Measurements from ENCODE around the gene F2R. TPM values are rescaled to one million over a fixed set of nuclear protein-coding genes. Genes with fewer than 3 reads are reported as not detected.
"Not testable (repeated sequence)": the region's sequence is repeated elsewhere in the genome, so short reads cannot be mapped to it uniquely, and the experiment has no call there.

Gene F2R
- total and polyA plus RNA-seq, 7 donors, result 1.1 to 3.5 (median 2.0) TPM

- H3K36me3 ChIP-seq (ENCODE audit: insufficient read depth in 1 of 2, low read depth in 1 of 2), result no peaks in the 10 kb centered on the region
- ATAC-seq (no peak), DNase-seq (no peak)
- WGBS, 3 donors, result 88 to 91% (median 90%) methylated on average over 13 of the region's 13 CpGs
- TF ChIP-seq CTCF (IDR thresholded peaks at IDR 0.05), result no peak
- H3K27me3 ChIP-seq (ENCODE audit: insufficient read depth in 3 of 3, low read length in 2 of 3), result peaks cover 0 to 1% (median 0%) of the 10 kb centered on the region in 3 donors
- peaks cover 14% of the 10 kb centered on the region for H3K9me3 ChIP-seq
- no peak overlapping the region for H3K4me3 ChIP-seq
- intact Hi-C loops (cut with DNase I), result no loop called here
- no peak overlapping the region for H3K27ac ChIP-seq
- H3K4me1 ChIP-seq, result no peaks in the 10 kb centered on the region
Observed at GRCh38 chr5:76733049-76733417, 17.1 kb downstream of the F2R start.

GRCh38 chr5:76735762-76736545 lies 20.0 kb downstream of the F2R start:
- Histone ChIP-seq H3K4me1 (no peaks in the 10 kb centered on the region), H3K27ac (no peak overlapping the region), H3K27me3 (ENCODE audit: insufficient read depth in 3 of 3, low read length in 2 of 3) (peaks cover 0 to 1% (median 0%) of the 10 kb centered on the region in 3 donors), H3K36me3 (ENCODE audit: insufficient read depth in 1 of 2, low read depth in 1 of 2) (no peaks in the 10 kb centered on the region), H3K4me3 (no peak overlapping the region), H3K9me3 (no peaks in the 10 kb centered on the region)
- WGBS, 3 donors, result 33 to 41% (median 39%) methylated on average over 4 of the region's 4 CpGs
- ATAC-seq (no peak), DNase-seq (no peak)
- TF ChIP-seq CTCF (IDR thresholded peaks at IDR 0.05), result no peak
- intact Hi-C loops (cut with DNase I), result no loop called here

GRCh38 chr5:76736679-76737556 lies 21.0 kb downstream of the F2R start:
- ATAC-seq, result no peak
- DNase-seq, result no peak
- intact Hi-C loops (cut with DNase I), result no loop called here
- Histone ChIP-seq H3K4me1 (no peaks in the 10 kb centered on the region), H3K4me3 (no peak overlapping the region), H3K36me3 (ENCODE audit: insufficient read depth in 1 of 2, low read depth in 1 of 2) (no peaks in the 10 kb centered on the region), H3K27ac (no peak overlapping the region), H3K27me3 (ENCODE audit: insufficient read depth in 3 of 3, low read length in 2 of 3) (peaks cover 0 to 1% (median 0%) of the 10 kb centered on the region in 3 donors), H3K9me3 (no peaks in the 10 kb centered on the region)
- TF ChIP-seq CTCF (IDR thresholded peaks at IDR 0.05), result no peak
- WGBS, 3 donors, result 57 to 71% (median 68%) methylated on average over 6 of the region's 6 CpGs

- no peak for TF ChIP-seq CTCF (IDR thresholded peaks at IDR 0.05)
- 76 to 84% (median 82%) methylated on average over 5 of the region's 5 CpGs for WGBS, 3 donors
- Histone ChIP-seq H3K27me3 (ENCODE audit: insufficient read depth in 3 of 3, low read length in 2 of 3) (peaks cover 0 to 1% (median 0%) of the 10 kb centered on the region in 3 donors), H3K4me3 (no peak overlapping the region), H3K9me3 (no peaks in the 10 kb centered on the region), H3K27ac (no peak overlapping the region), H3K4me1 (no peaks in the 10 kb centered on the region), H3K36me3 (ENCODE audit: insufficient read depth in 1 of 2, low read depth in 1 of 2) (no peaks in the 10 kb centered on the region)
- ATAC-seq, result no peak
- intact Hi-C loops (cut with DNase I), result no loop called here
- no peak for DNase-seq
Observed at GRCh38 chr5:76737846-76738245, 21.9 kb downstream of the F2R start.

GRCh38 chr5:76741506-76741905 lies 25.6 kb downstream of the F2R start:
- 93 to 96% (median 94%) methylated on average over 4 of the region's 4 CpGs for WGBS, 3 donors
- DNase-seq; H3K27ac ChIP-seq; intact Hi-C loops (cut with DNase I); H3K9me3 ChIP-seq; H3K36me3 ChIP-seq (ENCODE audit: insufficient read depth in 1 of 2, low read depth in 1 of 2); H3K4me3 ChIP-seq; ATAC-seq; H3K27me3 ChIP-seq (ENCODE audit: insufficient read depth in 3 of 3, low read length in 2 of 3); H3K4me1 ChIP-seq: not testable (repeated sequence)

Data from psoas muscle (tissue), 8 donors.